ENCODE measurements around the gene PTPRG. TPM values are rescaled to one million over a fixed set of nuclear protein-coding genes. Genes with fewer than 3 reads are reported as not detected.

PTPRG gene
- total and polyA plus RNA-seq, 2 experiments from 2014 or later: 24.4 to 131 TPM

DNA sequence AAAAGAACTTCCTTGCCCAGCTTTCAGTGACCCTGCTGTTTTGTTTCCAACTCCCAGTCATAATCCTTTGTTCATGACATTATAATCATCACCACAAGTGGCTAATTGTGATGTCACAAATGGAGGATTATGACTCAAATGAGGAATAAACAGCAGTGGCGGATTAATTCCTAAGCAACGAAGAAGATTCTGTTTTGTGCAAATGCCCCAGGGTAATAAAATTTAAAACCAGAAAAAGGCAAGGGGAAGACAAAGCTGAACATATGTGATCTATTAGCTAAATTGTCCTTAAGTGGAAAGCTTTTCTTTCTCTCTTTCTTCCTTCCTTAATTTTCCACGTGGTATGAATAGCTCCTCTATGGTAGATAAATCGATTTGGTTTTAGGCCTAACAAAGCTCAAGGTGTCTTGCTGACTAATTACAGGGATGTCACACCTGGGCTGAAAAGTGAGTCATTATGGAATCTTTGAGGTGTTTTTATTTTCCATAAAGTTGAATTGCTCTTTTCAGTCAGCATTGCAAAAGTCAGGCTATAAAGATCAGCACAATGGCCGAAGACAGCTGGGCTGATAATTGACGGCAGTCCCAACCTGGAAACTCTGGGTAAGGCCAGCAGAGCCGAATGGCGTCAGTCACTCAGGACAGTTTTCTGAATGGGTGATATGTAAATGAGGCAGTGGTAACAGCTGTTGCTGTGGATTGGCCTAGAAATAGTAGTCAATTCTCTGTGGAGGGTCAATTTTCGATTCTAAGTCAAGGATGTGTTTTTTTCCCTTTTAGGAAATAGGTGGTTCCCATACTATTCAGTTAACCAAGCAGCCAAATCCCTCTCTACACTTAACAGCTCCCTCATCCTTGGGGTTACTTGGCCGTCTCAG is 121.5 kb downstream of the PTPRG start (continued):
- TF ChIP-seq, protein P1, sequence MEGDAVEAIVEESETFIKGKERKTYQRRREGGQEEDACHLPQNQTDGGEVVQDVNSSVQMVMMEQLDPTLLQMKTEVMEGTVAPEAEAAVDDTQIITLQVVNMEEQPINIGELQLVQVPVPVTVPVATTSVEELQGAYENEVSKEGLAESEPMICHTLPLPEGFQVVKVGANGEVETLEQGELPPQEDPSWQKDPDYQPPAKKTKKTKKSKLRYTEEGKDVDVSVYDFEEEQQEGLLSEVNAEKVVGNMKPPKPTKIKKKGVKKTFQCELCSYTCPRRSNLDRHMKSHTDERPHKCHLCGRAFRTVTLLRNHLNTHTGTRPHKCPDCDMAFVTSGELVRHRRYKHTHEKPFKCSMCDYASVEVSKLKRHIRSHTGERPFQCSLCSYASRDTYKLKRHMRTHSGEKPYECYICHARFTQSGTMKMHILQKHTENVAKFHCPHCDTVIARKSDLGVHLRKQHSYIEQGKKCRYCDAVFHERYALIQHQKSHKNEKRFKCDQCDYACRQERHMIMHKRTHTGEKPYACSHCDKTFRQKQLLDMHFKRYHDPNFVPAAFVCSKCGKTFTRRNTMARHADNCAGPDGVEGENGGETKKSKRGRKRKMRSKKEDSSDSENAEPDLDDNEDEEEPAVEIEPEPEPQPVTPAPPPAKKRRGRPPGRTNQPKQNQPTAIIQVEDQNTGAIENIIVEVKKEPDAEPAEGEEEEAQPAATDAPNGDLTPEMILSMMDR (conservative IDR thresholded peaks at IDR 0.05; ENCODE audit: low read depth in 2 of 2): no peak
- TF ChIP-seq JUNB (IDR thresholded peaks at IDR 0.05; ENCODE audit: unreplicated experiment) (no peak), EZH2phosphoT487 (IDR thresholded peaks at IDR 0.05; ENCODE audit: unreplicated experiment) (no peak), CREB1 (CRISPR knock-in tag; IDR thresholded peaks at IDR 0.05; ENCODE audit: low read depth) (no peak)
- TF ChIP-seq, protein P2, sequence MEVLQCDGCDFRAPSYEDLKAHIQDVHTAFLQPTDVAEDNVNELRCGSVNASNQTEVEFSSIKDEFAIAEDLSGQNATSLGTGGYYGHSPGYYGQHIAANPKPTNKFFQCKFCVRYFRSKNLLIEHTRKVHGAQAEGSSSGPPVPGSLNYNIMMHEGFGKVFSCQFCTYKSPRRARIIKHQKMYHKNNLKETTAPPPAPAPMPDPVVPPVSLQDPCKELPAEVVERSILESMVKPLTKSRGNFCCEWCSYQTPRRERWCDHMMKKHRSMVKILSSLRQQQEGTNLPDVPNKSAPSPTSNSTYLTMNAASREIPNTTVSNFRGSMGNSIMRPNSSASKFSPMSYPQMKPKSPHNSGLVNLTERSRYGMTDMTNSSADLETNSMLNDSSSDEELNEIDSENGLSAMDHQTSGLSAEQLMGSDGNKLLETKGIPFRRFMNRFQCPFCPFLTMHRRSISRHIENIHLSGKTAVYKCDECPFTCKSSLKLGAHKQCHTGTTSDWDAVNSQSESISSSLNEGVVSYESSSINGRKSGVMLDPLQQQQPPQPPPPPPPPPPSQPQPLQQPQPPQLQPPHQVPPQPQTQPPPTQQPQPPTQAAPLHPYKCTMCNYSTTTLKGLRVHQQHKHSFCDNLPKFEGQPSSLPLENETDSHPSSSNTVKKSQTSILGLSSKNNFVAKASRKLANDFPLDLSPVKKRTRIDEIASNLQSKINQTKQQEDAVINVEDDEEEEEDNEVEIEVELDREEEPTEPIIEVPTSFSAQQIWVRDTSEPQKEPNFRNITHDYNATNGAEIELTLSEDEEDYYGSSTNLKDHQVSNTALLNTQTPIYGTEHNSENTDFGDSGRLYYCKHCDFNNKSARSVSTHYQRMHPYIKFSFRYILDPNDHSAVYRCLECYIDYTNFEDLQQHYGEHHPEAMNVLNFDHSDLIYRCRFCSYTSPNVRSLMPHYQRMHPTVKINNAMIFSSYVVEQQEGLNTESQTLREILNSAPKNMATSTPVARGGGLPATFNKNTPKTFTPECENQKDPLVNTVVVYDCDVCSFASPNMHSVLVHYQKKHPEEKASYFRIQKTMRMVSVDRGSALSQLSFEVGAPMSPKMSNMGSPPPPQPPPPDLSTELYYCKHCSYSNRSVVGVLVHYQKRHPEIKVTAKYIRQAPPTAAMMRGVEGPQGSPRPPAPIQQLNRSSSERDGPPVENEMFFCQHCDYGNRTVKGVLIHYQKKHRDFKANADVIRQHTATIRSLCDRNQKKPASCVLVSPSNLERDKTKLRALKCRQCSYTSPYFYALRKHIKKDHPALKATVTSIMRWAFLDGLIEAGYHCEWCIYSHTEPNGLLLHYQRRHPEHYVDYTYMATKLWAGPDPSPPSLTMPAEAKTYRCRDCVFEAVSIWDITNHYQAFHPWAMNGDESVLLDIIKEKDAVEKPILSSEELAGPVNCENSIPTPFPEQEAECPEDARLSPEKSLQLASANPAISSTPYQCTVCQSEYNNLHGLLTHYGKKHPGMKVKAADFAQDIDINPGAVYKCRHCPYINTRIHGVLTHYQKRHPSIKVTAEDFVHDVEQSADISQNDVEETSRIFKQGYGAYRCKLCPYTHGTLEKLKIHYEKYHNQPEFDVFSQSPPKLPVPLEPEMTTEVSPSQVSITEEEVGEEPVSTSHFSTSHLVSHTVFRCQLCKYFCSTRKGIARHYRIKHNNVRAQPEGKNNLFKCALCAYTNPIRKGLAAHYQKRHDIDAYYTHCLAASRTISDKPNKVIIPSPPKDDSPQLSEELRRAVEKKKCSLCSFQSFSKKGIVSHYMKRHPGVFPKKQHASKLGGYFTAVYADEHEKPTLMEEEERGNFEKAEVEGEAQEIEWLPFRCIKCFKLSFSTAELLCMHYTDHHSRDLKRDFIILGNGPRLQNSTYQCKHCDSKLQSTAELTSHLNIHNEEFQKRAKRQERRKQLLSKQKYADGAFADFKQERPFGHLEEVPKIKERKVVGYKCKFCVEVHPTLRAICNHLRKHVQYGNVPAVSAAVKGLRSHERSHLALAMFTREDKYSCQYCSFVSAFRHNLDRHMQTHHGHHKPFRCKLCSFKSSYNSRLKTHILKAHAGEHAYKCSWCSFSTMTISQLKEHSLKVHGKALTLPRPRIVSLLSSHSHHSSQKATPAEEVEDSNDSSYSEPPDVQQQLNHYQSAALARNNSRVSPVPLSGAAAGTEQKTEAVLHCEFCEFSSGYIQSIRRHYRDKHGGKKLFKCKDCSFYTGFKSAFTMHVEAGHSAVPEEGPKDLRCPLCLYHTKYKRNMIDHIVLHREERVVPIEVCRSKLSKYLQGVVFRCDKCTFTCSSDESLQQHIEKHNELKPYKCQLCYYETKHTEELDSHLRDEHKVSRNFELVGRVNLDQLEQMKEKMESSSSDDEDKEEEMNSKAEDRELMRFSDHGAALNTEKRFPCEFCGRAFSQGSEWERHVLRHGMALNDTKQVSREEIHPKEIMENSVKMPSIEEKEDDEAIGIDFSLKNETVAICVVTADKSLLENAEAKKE (CRISPR knock-in tag; IDR thresholded peaks at IDR 0.05): no peak

Measured in GM23338 (cell line).